B cell (primary cell): ENCODE data around the gene RDM1. TPM values are rescaled to one million over a fixed set of nuclear protein-coding genes. Genes with fewer than 3 reads are reported as not detected.

Source experiments
- ATAC-seq: fragments of 200-7000 bp; cut with Tn5 transposase; one replicate; pipeline ENCODE4 v1.10.0; 2021; ENCODE audit warnings: low read depth, mild to moderate bottlenecking, moderate number of reproducible peaks, moderate library complexity
- CTCF ChIA-PET: fragments of 350-600 bp; sonication (Branson Sonifier 250); formaldehyde crosslinking; loops from one replicate; lab custom pipeline; 2021; ENCODE audit warnings: antibody characterized with exemption, inconsistent platforms; lab: Charles Lee
- POLR2A ChIA-PET: fragments of 350-600 bp; sonication (Branson Sonifier 250); formaldehyde crosslinking; loops from one replicate; lab custom pipeline; 2021; ENCODE audit warnings: antibody characterized with exemption; lab: Charles Lee
- DNase-seq: peaks from one replicate; pipeline ENCODE4 v3.0.0; 2013
- H2AFZ ChIP-seq: 2 replicates; pipeline ENCODE4 v1.6.1; 2012; ENCODE audit warnings: mild to moderate bottlenecking, low read depth, low read length; ENCODE audit not compliant: insufficient read depth, poor library complexity, severe bottlenecking
- H3K27ac ChIP-seq, 2 donors: 1 replicate in 1 of 2; 2 replicates in 1 of 2; pipeline ENCODE4 v1.5.1; 2012 to 2013; ENCODE audit warnings: low read length in 2 of 2, mild to moderate bottlenecking in 2 of 2, moderate library complexity in 1 of 2
- H3K27me3 ChIP-seq, 4 experiments: fragments of 200-600 bp in 1 of 4; sonication (generic) in 1 of 4; replicated peaks in 1 of 4; 1 replicate in 2 of 4; 2 replicates in 2 of 4; pipeline versions ENCODE4 v1.6.1 to v1.7.0; 2013 to 2016; ENCODE audit warnings: low read length in 3 of 4, mild to moderate bottlenecking in 2 of 4, mixed read lengths in 1 of 4, moderate library complexity in 1 of 4; ENCODE audit not compliant: insufficient read depth in 4 of 4, control insufficient read depth in 3 of 4; ENCODE audit errors: control extremely low read depth in 1 of 4
- H3K36me3 ChIP-seq, 2 experiments: replicated peaks in 1 of 2; 1 replicate in 1 of 2; 2 replicates in 1 of 2; pipeline versions ENCODE4 v1.6.1 to v1.7.1; 2013; ENCODE audit warnings: low read length in 1 of 2; ENCODE audit not compliant: insufficient read depth in 2 of 2, control insufficient read depth in 1 of 2; ENCODE audit errors: control extremely low read depth in 1 of 2, extremely low read depth in 1 of 2
- H3K4me1 ChIP-seq, 2 donors: fragments of 200-600 bp in 1 of 2; sonication (generic) in 1 of 2; 1 replicate in 1 of 2; 2 replicates in 1 of 2; pipeline versions ENCODE4 v1.5.1 to v1.6.1; 2013 to 2017; ENCODE audit warnings: low read length in 2 of 2; ENCODE audit not compliant: control insufficient read depth in 2 of 2, insufficient read depth in 2 of 2
- H3K4me2 ChIP-seq: replicated peaks from 2 replicates; pipeline ENCODE3; 2012; ENCODE audit warnings: mild to moderate bottlenecking, low read depth, low read length; ENCODE audit not compliant: poor library complexity, severe bottlenecking
- H3K4me3 ChIP-seq, 5 experiments: fragments of 200-600 bp in 1 of 5; sonication (generic) in 1 of 5; 1 replicate in 3 of 5; 2 replicates in 2 of 5; pipeline versions ENCODE4 v1.5.1 to v1.7.0; 2011 to 2016; ENCODE audit warnings: low read length in 4 of 5, mild to moderate bottlenecking in 4 of 5, low read depth in 2 of 5, control low read depth in 1 of 5, moderate library complexity in 1 of 5; ENCODE audit not compliant: insufficient read depth in 1 of 5; ENCODE audit errors: control extremely low read depth in 1 of 5, extremely low read depth in 1 of 5
- H3K79me2 ChIP-seq: fragments of 200-600 bp; sonication (generic); one replicate; pipeline ENCODE4 v1.6.0; 2016; ENCODE audit warnings: low read length; ENCODE audit not compliant: control insufficient read depth, insufficient read depth
- H3K9ac ChIP-seq: fragments of 200-600 bp; sonication (generic); 2 replicates; pipeline ENCODE4 v1.6.1; 2017; ENCODE audit warnings: mild to moderate bottlenecking, low read length, moderate library complexity
- H3K9me3 ChIP-seq, 3 donors: one replicate each; pipeline versions ENCODE4 v1.6.1 to v1.7.1; 2013; ENCODE audit warnings: low read length in 2 of 3; ENCODE audit not compliant: control insufficient read depth in 2 of 3, insufficient read depth in 1 of 3; ENCODE audit errors: control extremely low read depth in 1 of 3
- H4K20me1 ChIP-seq: 2 replicates; pipeline ENCODE4 v1.6.0; 2012; ENCODE audit warnings: mild to moderate bottlenecking, low read length; ENCODE audit not compliant: insufficient read depth, control insufficient read depth, poor library complexity, severe bottlenecking
- H3K27ac Mint-ChIP-seq: one replicate; pipeline ENCODE4 v1.8.0; 2021; ENCODE audit warnings: mixed read lengths
- H3K27me3 Mint-ChIP-seq: one replicate; pipeline ENCODE4 v1.8.0; 2021; ENCODE audit warnings: mixed read lengths
- H3K4me1 Mint-ChIP-seq: one replicate; pipeline ENCODE4 v1.8.0; 2021; ENCODE audit warnings: mixed read lengths
- H3K4me3 Mint-ChIP-seq: one replicate; pipeline ENCODE4 v1.8.0; 2021; ENCODE audit warnings: mixed read lengths
- H3K9me3 Mint-ChIP-seq: one replicate; pipeline ENCODE4 v1.8.0; 2022; ENCODE audit warnings: mixed read lengths; ENCODE audit not compliant: insufficient read depth
- EZH2 ChIP-seq: IDR thresholded peaks from 2 replicates; pipeline ENCODE4 v1.6.1; 2012; ENCODE audit warnings: borderline replicate concordance, low read depth, mild to moderate bottlenecking, moderate library complexity, low read length; ENCODE audit not compliant: insufficient read depth, poor library complexity, severe bottlenecking
- WGBS: methylation state at CpG from one replicate; pipeline ENCODE4 v1.1.5; 2013; ENCODE audit warnings: missing lambda C conversion rate; ENCODE audit not compliant: insufficient coverage; 5-methylcytosine and 5-hydroxymethylcytosine counted together
- intact Hi-C: fragments of 100-400 bp; cut with micrococcal nuclease; formaldehyde crosslinking; loops from one replicate; pipeline ENCODE4 v1.10.0; 2022
- polyA plus RNA-seq: library from polyadenylated mRNA; depleted of rRNA; stranded (reverse); fragments of >200 nt; gene quantifications from 2 replicates; pipeline ENCODE4 v1.2.3, GENCODE V29; 2012
- total RNA-seq, 2 donors: library from RNA; stranded (reverse); fragments of 120-200 nt in 1 of 2; gene quantifications; 1 replicate in 1 of 2; 2 replicates in 1 of 2; pipeline versions ENCODE4 v1.2.3 to v1.2.4, GENCODE V29; 2013 to 2022
- TF ChIP-seq, protein P1 (sequence below): fragments of 200-600 bp; IDR thresholded peaks from one replicate; pipeline ENCODE4 v1.8.0; 2022; ENCODE audit warnings: antibody characterized with exemption, mild to moderate bottlenecking

The RDM1 gene
- total and polyA plus RNA-seq, 2 donors (not counting 1 experiment from before 2014, with no cell fraction given), result not detected

DNA sequence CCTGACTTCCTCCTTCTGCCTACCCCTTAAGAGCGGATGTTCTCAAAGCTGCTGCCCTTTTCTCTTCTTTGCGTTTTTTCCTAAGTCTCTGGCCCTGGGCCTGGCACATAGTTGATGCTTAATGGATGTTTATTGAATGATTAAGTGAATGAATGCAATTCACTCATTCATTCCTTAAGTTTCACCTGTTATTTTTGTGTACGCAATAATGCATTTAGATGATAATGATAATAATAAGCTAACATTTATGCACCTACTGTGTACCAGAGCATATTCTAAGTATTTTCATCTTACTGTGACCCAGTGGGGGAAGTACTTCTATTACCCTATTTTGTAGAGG, 54.8 kb downstream of the RDM1 start:
- no peaks in the 10 kb centered on the region for H3K9me3 ChIP-seq
- H3K79me2 ChIP-seq, result no peaks in the 10 kb centered on the region
- WGBS, result no CpG with 5 or more reads among the region's 3 CpGs
- no peak overlapping the region for H3K27ac ChIP-seq
- H3K9ac ChIP-seq, result no peak overlapping the region
- H3K4me3 ChIP-seq, result no peak overlapping the region
- H3K4me1 ChIP-seq, result peaks cover 9 to 18% of the 10 kb centered on the region in 2 donors
- no peak for ATAC-seq
- Mint-ChIP-seq H3K27ac (no peak overlapping the region), H3K4me3 (no peak overlapping the region), H3K27me3 (no peaks in the 10 kb centered on the region), H3K4me1 (peaks cover 39% of the 10 kb centered on the region), H3K9me3 (no peaks in the 10 kb centered on the region)
- peak overlapping the region; percentile 55 for H2AFZ ChIP-seq
- H3K36me3 ChIP-seq, result no peaks in the 10 kb centered on the region
- H3K4me2 ChIP-seq, result peak overlapping the region; percentile 26
- ChIA-PET POLR2A (no interaction called here), CTCF (interaction anchor here (1.1 to 1.5 kb wide), 3 partner anchors 10 to 74 kb away, joined by 3 to 4 read pairs (median 3); no protein-coding TSS in a partner anchor)
- no peaks in the 10 kb centered on the region for H4K20me1 ChIP-seq
- peaks cover 0 to 2% (median 0%) of the 10 kb centered on the region in 4 experiments for H3K27me3 ChIP-seq
- no peak for DNase-seq
- TF ChIP-seq, protein P1, sequence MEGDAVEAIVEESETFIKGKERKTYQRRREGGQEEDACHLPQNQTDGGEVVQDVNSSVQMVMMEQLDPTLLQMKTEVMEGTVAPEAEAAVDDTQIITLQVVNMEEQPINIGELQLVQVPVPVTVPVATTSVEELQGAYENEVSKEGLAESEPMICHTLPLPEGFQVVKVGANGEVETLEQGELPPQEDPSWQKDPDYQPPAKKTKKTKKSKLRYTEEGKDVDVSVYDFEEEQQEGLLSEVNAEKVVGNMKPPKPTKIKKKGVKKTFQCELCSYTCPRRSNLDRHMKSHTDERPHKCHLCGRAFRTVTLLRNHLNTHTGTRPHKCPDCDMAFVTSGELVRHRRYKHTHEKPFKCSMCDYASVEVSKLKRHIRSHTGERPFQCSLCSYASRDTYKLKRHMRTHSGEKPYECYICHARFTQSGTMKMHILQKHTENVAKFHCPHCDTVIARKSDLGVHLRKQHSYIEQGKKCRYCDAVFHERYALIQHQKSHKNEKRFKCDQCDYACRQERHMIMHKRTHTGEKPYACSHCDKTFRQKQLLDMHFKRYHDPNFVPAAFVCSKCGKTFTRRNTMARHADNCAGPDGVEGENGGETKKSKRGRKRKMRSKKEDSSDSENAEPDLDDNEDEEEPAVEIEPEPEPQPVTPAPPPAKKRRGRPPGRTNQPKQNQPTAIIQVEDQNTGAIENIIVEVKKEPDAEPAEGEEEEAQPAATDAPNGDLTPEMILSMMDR, result no peak
- TF ChIP-seq EZH2, result no peak
- intact Hi-C loops, result no loop called here

DNA sequence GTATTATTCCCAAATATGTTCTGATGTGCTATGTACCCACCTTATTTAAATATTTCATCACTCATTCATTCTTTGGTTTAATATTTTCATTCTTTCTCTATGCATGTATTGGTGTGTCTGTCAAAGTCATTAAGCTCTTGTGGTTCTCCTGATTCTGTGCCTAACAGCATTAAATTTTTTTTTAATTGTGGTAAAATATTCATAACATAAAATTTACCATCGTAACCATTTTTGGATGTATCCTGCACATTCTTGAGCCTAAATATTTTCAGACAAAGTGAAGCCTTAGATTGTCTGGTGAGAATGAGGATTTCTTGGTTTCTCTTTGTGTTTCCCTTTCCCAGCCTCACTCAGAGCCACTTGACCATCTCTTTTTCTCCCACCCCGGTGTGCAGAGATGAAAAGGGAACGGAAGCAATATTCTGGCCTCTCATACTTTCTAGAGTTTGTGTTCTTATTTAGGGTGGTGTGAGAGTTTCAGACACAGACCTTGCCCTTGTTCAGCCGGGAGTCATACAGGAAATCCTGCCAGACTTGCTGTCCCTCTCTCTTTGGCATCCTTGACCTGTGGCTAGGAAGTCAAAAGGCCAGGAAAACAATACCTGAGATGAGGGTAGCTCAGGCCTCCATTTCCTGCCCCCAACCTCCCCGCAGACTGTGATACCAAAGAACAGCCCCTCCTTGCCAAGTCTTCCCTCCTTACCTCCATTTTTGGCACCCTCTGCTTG, 55.3 kb downstream of the RDM1 start:
- peaks cover 5 to 12% of the 10 kb centered on the region in 2 donors for H3K4me1 ChIP-seq
- intact Hi-C loops, result no loop called here
- Mint-ChIP-seq H3K27ac (peak overlapping the region; percentile 8), H3K9me3 (no peaks in the 10 kb centered on the region), H3K4me1 (peaks cover 35% of the 10 kb centered on the region), H3K4me3 (no peak overlapping the region), H3K27me3 (no peaks in the 10 kb centered on the region)
- peaks cover 0 to 2% (median 0%) of the 10 kb centered on the region in 4 experiments for H3K27me3 ChIP-seq
- 13% methylated on average over 2 of the region's 5 CpGs for WGBS
- no peak for TF ChIP-seq EZH2
- TF ChIP-seq, protein P1, result no peak
- H3K9me3 ChIP-seq, result no peaks in the 10 kb centered on the region
- no peaks in the 10 kb centered on the region for H3K79me2 ChIP-seq
- H3K9ac ChIP-seq, result no peak overlapping the region
- H3K36me3 ChIP-seq, result no peaks in the 10 kb centered on the region
- ChIA-PET CTCF (interaction anchor here (1.2 to 1.5 kb wide), 2 partner anchors 10 to 27 kb away, joined by 3 to 4 read pairs; no protein-coding TSS in a partner anchor), POLR2A (no interaction called here)
- H4K20me1 ChIP-seq, result no peaks in the 10 kb centered on the region
- no peak overlapping the region for H3K4me3 ChIP-seq
- DNase-seq (no peak), ATAC-seq (no peak)
- H2AFZ ChIP-seq, result peak overlapping the region; percentile 55
- H3K4me2 ChIP-seq, result peak overlapping the region; percentile 26
- no peak overlapping the region for H3K27ac ChIP-seq
